ENCODE results near the gene RBPJL.

Gene RBPJL

DNA sequence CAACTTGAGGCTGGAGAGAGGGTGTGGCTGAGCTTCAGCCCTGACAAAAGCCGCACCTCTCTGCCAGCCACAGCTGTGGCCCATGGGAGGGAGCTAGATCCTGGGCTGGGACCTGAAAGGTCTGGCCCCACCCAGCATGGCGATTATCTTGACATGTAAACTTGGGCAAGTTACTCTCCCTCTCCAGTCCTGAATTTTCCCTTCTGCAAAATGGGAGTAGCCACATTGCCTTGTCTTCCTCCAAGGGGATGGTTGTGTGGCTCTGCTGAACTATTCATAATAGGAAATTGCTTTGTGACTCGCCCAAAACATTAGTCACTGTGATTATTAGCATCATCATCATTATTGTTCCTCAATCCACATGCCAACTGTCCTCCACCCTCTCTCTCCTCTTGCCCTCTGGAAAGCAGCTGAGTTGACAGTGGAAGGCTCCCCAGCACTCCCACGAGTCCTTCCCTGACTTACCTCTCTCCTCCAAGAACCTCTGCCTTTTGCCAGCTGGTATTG, 23.0 kb upstream of the RBPJL start:
- TF ChIP-seq GATA3 (IDR thresholded peaks at IDR 0.05; ENCODE audit: low read depth, low read length) (no peak), GATA2 (IDR thresholded peaks at IDR 0.05; ENCODE audit: low read depth, low read length) (no peak)

DNA sequence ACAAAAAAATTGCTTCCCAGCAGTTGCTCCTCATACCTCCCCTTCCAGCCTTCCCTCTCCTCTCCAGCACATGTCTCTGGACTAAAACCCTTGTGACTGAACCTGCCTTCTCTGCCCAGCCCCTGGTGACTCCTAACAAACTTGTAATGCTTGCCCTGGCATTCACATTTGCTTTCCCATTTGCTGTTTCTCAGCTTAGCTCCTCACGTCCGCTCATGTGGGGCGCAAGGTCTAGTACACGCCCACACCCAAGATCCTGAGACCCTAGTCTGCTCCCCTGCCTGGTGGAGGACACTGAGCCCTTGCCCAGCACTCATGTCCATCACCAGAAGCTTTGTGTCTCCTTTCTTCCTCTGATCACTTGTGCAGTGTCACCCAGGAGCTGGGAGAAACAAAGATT, 18.3 kb upstream of the RBPJL start:
- no peak for TF ChIP-seq GATA2 (IDR thresholded peaks at IDR 0.05; ENCODE audit: low read depth, low read length)
- no peak for TF ChIP-seq GATA3 (IDR thresholded peaks at IDR 0.05; ENCODE audit: low read depth, low read length)

DNA sequence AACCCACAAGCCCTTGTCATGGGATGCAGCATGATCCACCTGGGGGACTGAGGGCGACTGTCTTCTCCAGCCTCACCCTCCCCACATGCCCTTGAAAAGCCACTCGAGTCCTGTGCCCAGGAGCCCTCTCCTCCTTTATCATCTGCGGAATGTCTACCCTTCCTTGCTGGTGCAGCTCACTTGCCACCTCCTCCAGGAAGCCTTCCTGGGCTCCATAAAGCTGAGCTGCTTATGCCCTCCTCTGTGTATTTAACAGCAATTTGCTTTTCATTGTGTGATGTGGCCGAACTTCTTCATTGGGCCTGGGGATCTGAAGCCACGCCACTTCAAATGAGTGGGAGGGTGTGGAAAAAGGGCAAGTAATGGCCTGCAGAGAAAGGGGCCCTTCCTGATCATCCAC, 17.8 kb upstream of the RBPJL start:
- TF ChIP-seq GATA3 (IDR thresholded peaks at IDR 0.05; ENCODE audit: low read depth, low read length) (no peak), GATA2 (IDR thresholded peaks at IDR 0.05; ENCODE audit: low read depth, low read length) (no peak)

DNA sequence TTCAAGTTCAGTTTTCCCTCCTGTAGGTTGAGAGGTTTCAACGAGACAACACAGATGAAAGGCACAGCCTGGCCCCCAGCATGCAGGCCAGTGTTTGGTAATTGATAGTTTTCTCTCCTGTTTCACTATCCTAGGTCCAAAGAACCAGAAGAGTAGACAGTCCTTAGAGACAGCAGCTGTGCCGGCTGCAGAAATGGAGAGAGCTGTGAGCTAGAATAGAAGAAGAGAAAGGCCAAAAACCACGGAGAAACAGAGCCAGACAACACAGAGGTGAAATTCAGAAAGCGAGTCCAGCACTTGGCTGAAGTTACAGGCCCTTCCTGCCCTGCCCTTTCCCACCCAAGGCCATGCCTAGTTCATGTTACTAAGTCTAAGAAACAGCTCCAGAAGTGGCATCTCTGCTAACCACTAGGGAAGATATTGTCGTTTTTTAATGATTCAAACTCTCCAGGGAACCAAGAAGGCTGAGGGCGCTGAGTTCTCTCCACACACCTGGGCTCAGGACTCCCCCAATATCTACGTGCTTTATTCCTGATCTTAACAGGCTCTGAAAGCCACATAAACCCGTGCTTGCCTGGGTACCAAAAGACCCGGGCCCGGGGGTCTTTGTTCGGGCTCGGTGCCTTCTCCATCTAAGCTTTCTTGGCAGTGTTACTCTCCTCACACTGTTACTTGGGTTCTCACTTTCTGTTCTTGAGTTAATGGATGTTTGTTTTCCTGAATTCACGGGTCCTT, 16.5 kb upstream of the RBPJL start:
- TF ChIP-seq GATA2 (IDR thresholded peaks at IDR 0.05; ENCODE audit: low read depth, low read length) (no peak), GATA3 (IDR thresholded peaks at IDR 0.05; ENCODE audit: low read depth, low read length) (no peak)

DNA sequence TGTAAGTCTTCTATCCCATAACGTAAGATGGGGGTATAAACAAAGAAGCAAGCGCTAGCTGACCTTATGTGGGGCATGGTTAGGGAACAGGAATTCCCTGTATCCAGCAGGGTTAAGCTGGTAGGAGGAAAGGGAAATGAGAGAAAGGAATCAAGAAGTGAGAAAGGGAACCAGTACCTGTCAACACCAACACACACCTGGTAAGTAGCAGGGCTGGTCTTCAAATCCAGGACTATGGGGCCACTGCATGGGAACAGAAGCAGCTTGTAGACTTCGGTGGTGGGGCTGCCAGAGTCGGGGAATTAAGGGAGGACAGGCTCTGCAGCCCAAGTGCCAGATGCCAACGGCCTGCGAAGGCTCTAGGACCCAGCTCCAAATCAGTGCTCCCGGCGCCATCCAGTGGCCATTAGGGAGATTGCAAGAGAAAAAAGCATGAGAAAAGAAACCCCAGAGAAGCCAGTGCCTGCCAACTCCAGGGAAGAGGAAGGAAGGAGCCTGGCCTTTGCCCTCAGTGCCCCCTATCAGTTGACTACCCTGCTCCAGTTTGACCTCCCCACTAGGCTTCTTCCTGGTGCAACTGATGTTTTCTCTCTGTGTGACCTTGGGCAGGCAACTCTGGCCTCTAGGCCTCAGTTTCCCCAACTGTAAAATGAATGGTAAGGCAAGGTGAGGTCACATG, 15.8 kb upstream of the RBPJL start:
- TF ChIP-seq GATA2 (IDR thresholded peaks at IDR 0.05; ENCODE audit: low read depth, low read length) = no peak
- no peak for TF ChIP-seq GATA3 (IDR thresholded peaks at IDR 0.05; ENCODE audit: low read depth, low read length)

DNA sequence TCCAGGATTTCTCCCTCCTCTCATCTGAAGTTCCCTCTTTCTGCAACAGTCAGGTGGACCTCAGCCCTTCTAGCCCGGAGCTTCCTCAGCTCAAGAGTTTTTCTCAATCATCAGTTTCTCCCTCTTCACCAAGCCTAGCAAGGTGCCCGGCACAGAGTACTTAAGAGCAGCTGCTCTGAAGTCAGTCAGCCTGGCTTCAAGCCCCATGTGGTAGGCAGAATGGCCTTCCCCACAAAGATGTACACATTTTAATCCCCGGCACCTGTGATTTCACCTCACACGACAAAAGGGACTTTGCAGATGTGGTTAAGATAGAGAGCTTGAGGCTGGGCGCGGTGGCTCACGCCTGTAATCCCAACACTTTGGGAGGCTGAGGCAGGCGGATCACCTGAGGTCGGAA, 15.1 kb upstream of the RBPJL start:
- TF ChIP-seq GATA2 (IDR thresholded peaks at IDR 0.05; ENCODE audit: low read depth, low read length) (no peak), GATA3 (IDR thresholded peaks at IDR 0.05; ENCODE audit: low read depth, low read length) (no peak)

DNA sequence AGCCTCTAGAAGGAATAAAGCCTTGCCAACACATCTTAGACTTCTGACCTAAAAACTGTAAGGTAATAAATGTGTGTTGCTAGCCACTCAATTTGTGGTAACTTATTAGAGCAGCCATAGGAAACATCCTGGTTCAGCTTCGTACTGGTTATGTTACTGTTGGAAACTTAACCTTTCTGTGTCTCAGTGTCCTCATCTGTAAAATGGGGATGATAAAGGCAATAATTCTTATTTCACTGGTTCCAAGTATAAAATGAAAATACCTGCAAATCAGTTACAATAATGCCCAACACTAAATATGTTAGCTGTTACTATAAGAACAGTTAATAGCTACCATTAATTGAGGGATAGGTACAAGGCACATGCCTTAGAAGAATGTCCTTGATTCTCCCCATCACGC, 14.3 kb upstream of the RBPJL start:
- TF ChIP-seq GATA3 (IDR thresholded peaks at IDR 0.05; ENCODE audit: low read depth, low read length) (no peak), GATA2 (IDR thresholded peaks at IDR 0.05; ENCODE audit: low read depth, low read length) (no peak)

DNA sequence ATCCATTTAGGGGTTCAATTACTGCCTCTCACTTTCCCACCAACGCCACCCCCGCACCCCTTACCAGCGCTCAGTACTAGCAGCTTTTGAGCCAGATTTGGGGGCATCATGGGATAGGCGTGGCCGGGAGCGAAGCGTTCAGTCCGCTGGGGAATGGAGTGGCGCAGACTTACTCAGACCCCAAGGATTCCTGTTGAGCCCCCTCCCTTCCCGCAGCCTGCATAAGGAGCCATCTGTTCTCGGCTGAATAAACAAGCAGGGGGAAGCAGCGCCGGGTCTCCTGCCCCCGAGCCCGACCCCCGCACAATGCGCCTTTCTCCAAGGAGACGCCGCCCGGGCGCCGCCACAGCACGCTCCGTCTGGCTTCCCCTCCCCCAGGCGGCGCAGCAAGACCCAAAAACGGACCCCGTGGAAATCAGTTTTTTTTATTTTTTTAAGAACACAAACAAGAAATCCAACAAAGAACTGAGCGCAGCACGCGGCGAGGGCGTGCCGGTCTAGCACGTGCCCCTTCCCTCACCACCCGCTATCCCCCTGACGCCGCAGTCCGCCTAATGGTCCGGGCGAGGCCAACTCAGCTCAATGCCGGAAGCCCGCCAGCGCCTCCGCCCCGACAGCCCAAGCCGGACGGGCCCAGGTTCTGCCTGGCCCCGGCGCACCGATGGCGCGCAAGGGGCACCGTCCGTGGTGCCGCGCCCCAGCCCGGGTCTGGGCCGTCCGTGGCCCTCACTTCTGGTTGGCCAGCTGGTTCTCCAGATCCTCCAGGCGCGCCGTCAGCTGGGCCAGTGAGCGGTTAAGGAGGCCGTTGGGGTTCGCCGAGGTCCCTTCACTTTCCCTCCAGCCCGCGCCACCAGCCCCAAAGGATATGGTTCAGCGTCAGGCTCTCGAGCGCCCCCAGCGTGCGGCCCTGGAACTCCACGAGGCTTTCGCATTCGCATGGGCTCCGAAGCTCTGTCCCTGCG, 13.3 kb upstream of the RBPJL start:
- TF ChIP-seq GATA2 (IDR thresholded peaks at IDR 0.05; ENCODE audit: low read depth, low read length) (no peak), GATA3 (IDR thresholded peaks at IDR 0.05; ENCODE audit: low read depth, low read length) (no peak)

DNA sequence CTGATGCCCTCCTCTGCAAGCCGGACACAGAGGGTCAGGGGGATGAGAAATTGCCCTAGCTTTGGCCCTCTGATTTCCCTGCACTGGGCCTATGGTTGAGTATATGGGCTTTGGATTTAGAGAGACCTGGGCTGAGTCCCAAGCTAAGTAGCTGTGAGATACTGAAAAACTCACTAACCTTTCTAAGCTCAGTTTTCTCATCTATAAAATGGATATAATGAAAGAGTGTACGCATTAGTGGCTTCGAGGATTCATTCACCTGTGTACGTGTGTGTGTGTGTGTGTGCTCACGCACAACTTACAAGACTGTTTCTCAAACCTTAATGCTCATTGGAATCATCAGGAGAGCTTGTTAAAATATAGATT, 12.7 kb upstream of the RBPJL start:
- TF ChIP-seq GATA3 (IDR thresholded peaks at IDR 0.05; ENCODE audit: low read depth, low read length) (no peak), GATA2 (IDR thresholded peaks at IDR 0.05; ENCODE audit: low read depth, low read length) (no peak)

DNA sequence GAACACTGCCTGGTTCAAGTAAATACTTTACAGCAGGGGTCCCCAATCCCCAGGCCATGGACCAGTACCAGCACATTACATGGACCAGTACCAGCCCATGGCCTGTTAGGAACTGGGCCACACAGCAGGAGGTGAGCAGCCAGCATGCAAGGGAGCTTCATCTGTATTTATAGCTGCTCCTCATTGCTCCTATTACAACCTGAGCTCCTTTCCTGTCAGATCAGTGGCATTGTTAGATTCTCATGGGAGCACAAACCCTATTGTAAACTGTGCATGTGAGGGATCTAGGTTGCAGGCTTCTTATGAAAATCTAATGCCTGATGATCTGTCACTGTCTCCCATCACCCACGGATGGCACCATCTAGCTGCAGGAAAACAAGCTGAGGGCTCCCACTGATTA, 12.0 kb upstream of the RBPJL start:
- TF ChIP-seq GATA2 (IDR thresholded peaks at IDR 0.05; ENCODE audit: low read depth, low read length) = no peak
- no peak for TF ChIP-seq GATA3 (IDR thresholded peaks at IDR 0.05; ENCODE audit: low read depth, low read length)

DNA sequence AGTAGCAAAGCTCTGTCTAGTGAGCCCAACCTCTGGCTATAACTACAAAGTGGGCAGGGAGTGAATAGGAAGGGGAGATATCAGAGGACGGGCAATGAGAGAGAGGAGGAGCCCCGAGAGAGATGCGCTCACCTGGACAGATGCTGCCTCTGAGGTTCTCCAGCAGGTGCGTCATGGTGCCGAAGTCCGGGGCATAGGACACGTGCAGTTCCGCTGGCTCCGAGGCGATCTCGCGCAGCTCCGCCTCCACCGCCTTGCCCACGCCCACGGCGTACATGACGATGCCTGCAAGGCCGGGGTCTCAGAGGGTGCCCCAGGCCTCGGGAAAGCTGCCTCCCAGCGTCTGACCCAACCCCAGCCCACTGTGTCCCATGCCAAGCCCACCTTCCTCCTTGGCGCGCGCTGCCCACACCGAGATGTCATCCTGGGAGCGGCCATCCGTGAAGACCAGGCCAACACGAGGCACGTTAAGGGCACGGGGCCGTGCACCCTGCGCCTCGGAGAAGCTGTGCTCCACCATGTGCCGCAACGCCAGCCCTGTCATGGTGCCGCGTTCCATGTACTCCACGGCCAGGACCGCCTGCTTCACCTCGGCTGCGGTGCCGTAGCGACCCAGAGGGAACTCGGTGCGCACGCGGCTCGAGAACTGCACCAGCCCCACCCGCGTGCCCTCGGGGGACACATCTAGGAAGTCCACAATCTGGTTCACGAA, 8.7 kb upstream of the RBPJL start:
- TF ChIP-seq GATA2 (IDR thresholded peaks at IDR 0.05; ENCODE audit: low read depth, low read length) = no peak
- TF ChIP-seq GATA3 (IDR thresholded peaks at IDR 0.05; ENCODE audit: low read depth, low read length) = no peak

DNA sequence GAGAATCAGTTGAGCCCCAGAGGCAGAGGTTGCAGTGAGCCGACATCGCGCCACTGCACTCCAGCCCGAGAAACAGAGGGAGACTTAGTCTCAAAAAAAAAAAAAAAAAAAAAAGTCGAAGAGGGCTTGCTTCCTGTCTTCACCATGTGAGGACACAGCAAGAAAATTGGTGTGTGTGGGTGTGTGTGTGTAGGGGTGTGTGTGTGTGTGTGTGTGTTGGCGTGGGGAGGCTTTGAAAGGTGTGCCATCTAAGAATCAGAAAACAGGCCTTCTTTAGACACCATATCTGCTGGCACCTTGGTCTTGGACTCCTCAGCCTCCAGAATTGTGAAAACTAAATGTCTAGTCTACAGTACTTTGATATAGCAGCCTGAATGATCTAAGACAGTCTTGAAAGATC, 6.9 kb upstream of the RBPJL start:
- TF ChIP-seq GATA2 (IDR thresholded peaks at IDR 0.05; ENCODE audit: low read depth, low read length) (no peak), GATA3 (IDR thresholded peaks at IDR 0.05; ENCODE audit: low read depth, low read length) (no peak)

DNA sequence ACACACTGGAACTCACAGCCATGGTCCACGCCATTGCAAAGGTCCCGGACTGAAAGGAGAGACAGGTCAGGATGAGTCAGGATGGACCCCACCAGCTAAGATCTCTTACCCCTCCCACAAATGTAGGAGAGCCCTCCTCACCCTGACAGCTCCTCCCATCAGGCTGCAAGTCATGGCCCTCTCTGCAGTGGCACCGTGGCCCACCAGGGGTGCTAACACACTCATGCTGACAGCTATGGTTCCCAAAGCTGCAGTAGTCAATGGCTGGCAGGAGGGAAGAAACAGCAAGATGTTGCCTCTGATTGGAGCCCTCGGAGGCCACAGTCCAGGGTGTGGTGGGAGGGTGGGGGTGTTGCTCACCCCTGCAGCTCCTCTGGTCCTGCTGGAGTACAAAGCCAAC, 5.7 kb upstream of the RBPJL start:
- no peak for TF ChIP-seq GATA2 (IDR thresholded peaks at IDR 0.05; ENCODE audit: low read depth, low read length)
- no peak for TF ChIP-seq GATA3 (IDR thresholded peaks at IDR 0.05; ENCODE audit: low read depth, low read length)

All from SH-SY5Y (cell line).